GM12892 (cell line): Measurements from ENCODE around the gene AP3B1.

ENCODE experiments used
- DNase-seq: peaks from one replicate; pipeline ENCODE4 v3.0.0; 2011; ENCODE audit not compliant: insufficient read length
- FAIRE-seq: peaks from 2 replicates; lab custom pipeline; 2011; peaks lifted over from hg19 to GRCh38; lab: Jason Lieb, UNC
- POLR2A ChIP-seq: IDR thresholded peaks from 2 replicates; pipeline ENCODE4 v1.6.1; 2011; ENCODE audit warnings: low read depth, low read length, control low read depth
- POLR2AphosphoS5 ChIP-seq: IDR thresholded peaks from 2 replicates; pipeline ENCODE4 v1.6.1; 2011; ENCODE audit warnings: low read depth, low read length, control low read depth
- TAF1 ChIP-seq: IDR thresholded peaks from 2 replicates; pipeline ENCODE4 v1.6.1; 2011; ENCODE audit warnings: low read depth, mild to moderate bottlenecking, control low read depth, low read length, borderline replicate concordance

AP3B1 gene

DNA sequence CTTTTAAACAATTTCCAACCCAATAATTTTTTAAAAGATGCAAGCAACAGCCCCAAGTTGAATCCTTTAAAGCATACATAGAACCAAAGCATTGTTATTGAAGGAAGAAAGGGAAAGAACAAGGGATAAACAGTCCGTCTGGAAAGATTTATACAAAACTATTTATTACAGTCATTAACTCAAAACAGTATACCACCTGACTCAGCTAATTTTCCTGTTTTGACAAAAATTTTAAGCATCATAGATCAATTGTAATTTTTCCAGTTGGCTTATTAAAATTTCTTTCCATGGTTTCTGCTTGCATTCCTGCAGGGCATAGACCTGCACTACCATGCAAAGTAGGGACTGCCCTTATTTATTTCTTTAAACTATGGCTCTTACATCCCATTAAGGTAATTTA, 29.9 kb downstream of the AP3B1 start:
- no peak for TF ChIP-seq TAF1
- TF ChIP-seq POLR2A: no peak
- no peak for TF ChIP-seq POLR2AphosphoS5
- DNase-seq (no peak), FAIRE-seq (no peak)

GRCh38 chr5:78260771-78261170, 33.7 kb downstream of the AP3B1 start:
- DNase-seq (no peak), FAIRE-seq (no peak)
- no peak for TF ChIP-seq POLR2AphosphoS5
- TF ChIP-seq TAF1: no peak
- no peak for TF ChIP-seq POLR2A

- TF ChIP-seq TAF1: no peak
- no peak for TF ChIP-seq POLR2A
- TF ChIP-seq POLR2AphosphoS5: no peak
- no peak for DNase-seq
- no peak for FAIRE-seq
These were observed 41.3 kb downstream of the AP3B1 start for GRCh38 chr5:78253201-78253600.

GRCh38 chr5:78252715-78253114, 41.8 kb downstream of the AP3B1 start:
- no peak for FAIRE-seq
- DNase-seq: no peak
- TF ChIP-seq POLR2A: no peak
- no peak for TF ChIP-seq POLR2AphosphoS5
- TF ChIP-seq TAF1: no peak

GRCh38 chr5:78251663-78252284, 42.7 kb downstream of the AP3B1 start:
- no peak for DNase-seq
- no peak for FAIRE-seq
- no peak for TF ChIP-seq POLR2A

GRCh38 chr5:78245136-78245535, 49.4 kb downstream of the AP3B1 start:
- DNase-seq (no peak), FAIRE-seq (no peak)
- TF ChIP-seq TAF1: no peak
- no peak for TF ChIP-seq POLR2A
- no peak for TF ChIP-seq POLR2AphosphoS5

DNA sequence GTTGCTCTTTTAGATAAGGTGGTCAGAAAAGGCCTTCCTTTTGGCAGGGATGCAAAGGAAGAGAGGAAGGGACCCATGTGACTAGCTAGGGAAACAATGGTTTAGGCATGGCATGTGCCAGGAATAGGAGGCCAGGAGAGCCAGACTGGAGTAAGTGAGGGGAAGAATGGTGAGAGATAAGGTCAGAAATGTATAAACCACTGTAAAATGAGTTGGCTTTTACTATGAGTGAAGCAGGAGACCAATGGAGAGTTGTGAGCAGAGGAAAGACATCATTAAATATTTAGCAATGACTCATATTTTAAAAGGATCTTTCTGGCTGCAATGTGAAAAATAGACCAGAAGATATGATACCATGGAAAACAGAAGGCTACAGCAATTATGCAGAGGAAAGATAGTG, 50.9 kb downstream of the AP3B1 start:
- TF ChIP-seq POLR2AphosphoS5 (no peak), POLR2A (no peak), TAF1 (no peak)
- DNase-seq (no peak), FAIRE-seq (peak; percentile 65)

- FAIRE-seq (no peak), DNase-seq (no peak)
These were observed 51.4 kb downstream of the AP3B1 start for GRCh38 chr5:78243091-78243490.

GRCh38 chr5:78242001-78242400, 52.5 kb downstream of the AP3B1 start:
- no peak for DNase-seq
- no peak for TF ChIP-seq POLR2AphosphoS5
- TF ChIP-seq POLR2A: no peak
- no peak for FAIRE-seq

More at GRCh38 chr5:78243091-78243490, 51.4 kb downstream of the AP3B1 start:
- TF ChIP-seq POLR2AphosphoS5 (no peak), TAF1 (no peak), POLR2A (no peak)

GRCh38 chr5:78237911-78238310, 56.6 kb downstream of the AP3B1 start:
- DNase-seq (no peak), FAIRE-seq (no peak)
- TF ChIP-seq POLR2AphosphoS5: no peak
- TF ChIP-seq TAF1: no peak
- TF ChIP-seq POLR2A: no peak

- no peak for DNase-seq
- TF ChIP-seq TAF1 (no peak), POLR2AphosphoS5 (no peak), POLR2A (no peak)
- no peak for FAIRE-seq
These were observed 58.5 kb downstream of the AP3B1 start for GRCh38 chr5:78236046-78236445.

GRCh38 chr5:78235289-78235688, 59.2 kb downstream of the AP3B1 start:
- TF ChIP-seq TAF1: no peak
- no peak for TF ChIP-seq POLR2A
- TF ChIP-seq POLR2AphosphoS5: no peak
- FAIRE-seq (no peak), DNase-seq (no peak)
